Heart left ventricle (tissue), 13 donors: ENCODE data around the gene PSEN2.

Source experiments
- CTCF ChIP-seq, 12 donors: fragments of 200-600 bp; sonication (generic) in 4 of 12; IDR thresholded peaks; one replicate each; pipeline versions ENCODE4 v1.5.0 to v1.8.0; 2018 to 2022; ENCODE audit warnings: antibody characterized with exemption in 12 of 12, mild to moderate bottlenecking in 5 of 12
- POLR2A ChIP-seq, 2 donors: fragments of 450-650 bp; IDR thresholded peaks; one replicate each; pipeline ENCODE4 v1.6.1; 2017; ENCODE audit warnings: antibody characterized with exemption in 2 of 2, mild to moderate bottlenecking in 2 of 2, moderate library complexity in 2 of 2
- donor health status: ischemic (EF 13 %, LVEDD 7.1; RV severe dilation, severe dysfunction).
- donor health status: DM: no; HTN: yes; CAD: no.
- donor health status: DM: no; HTN: no; CAD: no.
- donor health status: ischemic (EF 25% LVEDD 6.9; RV normal size, moderate dysfunction).
- donor health status: ischemic (EF 25% LVEDD 5.7; RV mildly dilated, moderate dysfunction).
- donor health status: ischemic (EF 35%, LVEDD 5.7; RV mildly dilated, moderate dysfunction).
- donor health status: nonischemic (EF 11% LVEDD 7.7; RV severe dilation, severe dysfunction).
- donor health status: DM: yes; HTN: yes; CAD: no.
- donor health status: PGD.
- donor health status: ischemic (EF 29% LVEDD 5.4; RV normal size, mild dysfunction).
- donor health status: nonischemic (EF 23%, LVEDD 6.1; RV moderate dilation, normal function).

- TF ChIP-seq POLR2A (IDR thresholded peaks at IDR 0.05) (no peak), CTCF (IDR thresholded peaks at IDR 0.05) (no peak)
These were observed 5.4 kb downstream of the PSEN2 start for GRCh38 chr1:226875641-226876295.
